ENCODE measurements around the gene GDAP2.

- TF ChIP-seq CTCF (IDR thresholded peaks at IDR 0.05): no peak
- TF ChIP-seq POLR2A (IDR thresholded peaks at IDR 0.05): no peak
These were observed 31.9 kb downstream of the GDAP2 start for GRCh38 chr1:117897551-117897950.

Data from uterus (tissue), 2 donors.